H1 (cell line): ENCODE data around the gene THRB. TPM values are rescaled to one million over a fixed set of nuclear protein-coding genes. Genes with fewer than 3 reads are reported as not detected.

Experiments
- ASH2L ChIP-seq: fragments of 200-600, 300-600 bp; sonication (generic); IDR thresholded peaks from one replicate; pipeline ENCODE4 v1.7.1; 2017; ENCODE audit warnings: low read length
- KDM1A ChIP-seq: fragments of 200-600, 300-600 bp; sonication (generic); IDR thresholded peaks from 2 replicates; pipeline ENCODE4 v1.7.1; 2016; ENCODE audit warnings: mild to moderate bottlenecking, low read length, borderline replicate concordance
- SP2 ChIP-seq: IDR thresholded peaks from 2 replicates; pipeline ENCODE4 v1.6.1; 2012; ENCODE audit warnings: mild to moderate bottlenecking, low read length, inconsistent platforms
- polyA plus RNA-seq, 7 experiments: library from polyadenylated mRNA; depleted of rRNA in 3 of 7; stranded (reverse) in 5 of 7; unstranded in 2 of 7; fragments of >200 nt in 5 of 7; fragments of 200-250 nt in 2 of 7; gene quantifications; 1 replicate in 5 of 7; 2 replicates in 1 of 7; 4 replicates in 1 of 7; pipeline versions ENCODE4 v1.2.1 to v1.2.3, GENCODE V29; 2011 to 2013; ENCODE audit warnings: missing spikeins in 2 of 7, mixed read lengths in 2 of 7
- total RNA-seq: library from RNA; stranded (reverse); fragmentation: NEBNext Ultra II Directional; extraction: Animal tissue kit (Norgen Biotek cat#: 25700); gene quantifications from 2 replicates; pipeline ENCODE4 v1.2.1, GENCODE V29; 2021

The THRB gene
- total and polyA plus RNA-seq, 2 of the 8 experiments (the other 6 are each of a cell fraction or from before 2014, with no cell fraction given) = 0.98 to 3.9 TPM

- TF ChIP-seq ASH2L = no peak
- no peak for TF ChIP-seq SP2
- no peak for TF ChIP-seq KDM1A
Measured at GRCh38 chr3:24433838-24434591, 60.6 kb downstream of the THRB start (continued).
